Upper lobe of left lung (tissue), 4 donors: ENCODE results near the gene MARVELD2.

Source experiments
- POLR2A ChIP-seq, 4 donors: fragments of 450-650 bp; IDR thresholded peaks; one replicate each; pipeline ENCODE4 v1.5.1; 2016 to 2017; ENCODE audit warnings: antibody characterized with exemption in 4 of 4, mild to moderate bottlenecking in 2 of 4
- POLR2AphosphoS5 ChIP-seq, 2 donors: sonication (generic); formaldehyde crosslinking; IDR thresholded peaks; one replicate each; pipeline ENCODE4 v1.5.1; 2017; ENCODE audit warnings: antibody characterized with exemption in 2 of 2
- TF ChIP-seq, protein P1 (sequence below), 6 experiments: fragments of 450-650 bp in 4 of 6; fragments of 200-600 bp in 2 of 6; sonication (generic) in 2 of 6; IDR thresholded peaks; one replicate each; pipeline ENCODE4 v1.5.1; 2016 to 2019; ENCODE audit warnings: antibody characterized with exemption in 6 of 6

DNA sequence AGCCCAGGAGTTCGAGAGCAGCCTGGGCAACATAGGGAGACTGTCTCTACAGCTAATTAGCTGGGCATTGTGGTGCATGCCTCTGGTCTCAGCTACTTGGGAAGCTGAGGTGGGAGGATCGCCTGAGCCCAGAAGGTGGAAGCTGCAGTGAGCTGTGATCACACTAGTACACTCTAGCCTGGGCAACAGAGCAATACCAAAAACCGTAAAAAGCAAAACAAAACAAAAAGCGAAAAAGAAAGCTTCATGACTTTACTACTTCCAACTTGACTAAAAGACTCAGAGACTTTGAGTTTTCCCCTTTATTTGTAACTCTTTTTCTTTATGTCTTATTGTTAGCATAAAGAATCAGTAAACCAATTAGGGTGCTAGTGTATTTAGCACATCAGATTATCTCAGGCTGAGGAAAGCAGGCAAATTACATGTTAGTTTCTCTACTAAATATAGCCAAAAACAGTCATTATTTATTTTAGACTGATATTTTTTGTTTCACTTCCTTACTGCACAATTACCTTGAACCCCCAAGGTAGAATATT lies 39.9 kb upstream of the MARVELD2 start:
- TF ChIP-seq, protein P1, sequence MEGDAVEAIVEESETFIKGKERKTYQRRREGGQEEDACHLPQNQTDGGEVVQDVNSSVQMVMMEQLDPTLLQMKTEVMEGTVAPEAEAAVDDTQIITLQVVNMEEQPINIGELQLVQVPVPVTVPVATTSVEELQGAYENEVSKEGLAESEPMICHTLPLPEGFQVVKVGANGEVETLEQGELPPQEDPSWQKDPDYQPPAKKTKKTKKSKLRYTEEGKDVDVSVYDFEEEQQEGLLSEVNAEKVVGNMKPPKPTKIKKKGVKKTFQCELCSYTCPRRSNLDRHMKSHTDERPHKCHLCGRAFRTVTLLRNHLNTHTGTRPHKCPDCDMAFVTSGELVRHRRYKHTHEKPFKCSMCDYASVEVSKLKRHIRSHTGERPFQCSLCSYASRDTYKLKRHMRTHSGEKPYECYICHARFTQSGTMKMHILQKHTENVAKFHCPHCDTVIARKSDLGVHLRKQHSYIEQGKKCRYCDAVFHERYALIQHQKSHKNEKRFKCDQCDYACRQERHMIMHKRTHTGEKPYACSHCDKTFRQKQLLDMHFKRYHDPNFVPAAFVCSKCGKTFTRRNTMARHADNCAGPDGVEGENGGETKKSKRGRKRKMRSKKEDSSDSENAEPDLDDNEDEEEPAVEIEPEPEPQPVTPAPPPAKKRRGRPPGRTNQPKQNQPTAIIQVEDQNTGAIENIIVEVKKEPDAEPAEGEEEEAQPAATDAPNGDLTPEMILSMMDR (IDR thresholded peaks at IDR 0.05): no peak
- TF ChIP-seq POLR2A (IDR thresholded peaks at IDR 0.05): no peak
- no peak for TF ChIP-seq POLR2AphosphoS5 (IDR thresholded peaks at IDR 0.05)
